ENCODE data around the gene FUT9.

Gene FUT9

DNA sequence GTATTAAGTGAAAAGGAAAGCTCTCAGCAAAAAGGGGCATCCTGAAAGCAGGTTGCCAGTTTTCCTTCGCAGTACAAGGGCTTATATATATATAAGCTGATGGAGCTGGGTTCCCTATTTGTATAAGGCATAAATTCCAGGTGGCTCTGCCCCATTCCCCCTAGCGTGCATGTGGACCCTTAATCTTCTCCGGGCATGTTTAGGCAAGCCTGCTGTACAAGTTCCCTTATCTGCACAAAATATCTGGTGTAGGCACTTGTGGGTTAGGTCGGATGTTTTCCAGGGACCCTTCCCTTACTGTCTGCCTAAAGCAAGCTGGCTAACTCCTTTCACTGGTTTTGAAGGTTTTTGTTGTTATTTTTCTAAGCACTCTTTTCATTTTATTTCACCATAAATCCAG, 140.7 kb downstream of the FUT9 start:
- no peaks in the 10 kb centered on the region for H3K4me1 ChIP-seq (ENCODE audit: control insufficient read depth, low read length)
- no peaks in the 10 kb centered on the region for H4K20me1 ChIP-seq (ENCODE audit: control insufficient read depth, insufficient read depth, low read depth, low read length)
- H3K4me3 ChIP-seq (ENCODE audit: low read length) = no peak overlapping the region
- H3K79me2 ChIP-seq (ENCODE audit: control insufficient read depth, low read length) = no peaks in the 10 kb centered on the region
- no peak overlapping the region for H3K27ac ChIP-seq (ENCODE audit: low read depth, low read length)
- H3F3A ChIP-seq (ENCODE audit: control insufficient read depth, insufficient read depth) = no peaks in the 10 kb centered on the region
- no peaks in the 10 kb centered on the region for H3K9me3 ChIP-seq (ENCODE audit: control insufficient read depth, insufficient read depth, low read length)
- H3K9me2 ChIP-seq (replicated peaks; ENCODE audit: control insufficient read depth, low read length) = no peaks in the 10 kb centered on the region
- TF ChIP-seq, protein P1, sequence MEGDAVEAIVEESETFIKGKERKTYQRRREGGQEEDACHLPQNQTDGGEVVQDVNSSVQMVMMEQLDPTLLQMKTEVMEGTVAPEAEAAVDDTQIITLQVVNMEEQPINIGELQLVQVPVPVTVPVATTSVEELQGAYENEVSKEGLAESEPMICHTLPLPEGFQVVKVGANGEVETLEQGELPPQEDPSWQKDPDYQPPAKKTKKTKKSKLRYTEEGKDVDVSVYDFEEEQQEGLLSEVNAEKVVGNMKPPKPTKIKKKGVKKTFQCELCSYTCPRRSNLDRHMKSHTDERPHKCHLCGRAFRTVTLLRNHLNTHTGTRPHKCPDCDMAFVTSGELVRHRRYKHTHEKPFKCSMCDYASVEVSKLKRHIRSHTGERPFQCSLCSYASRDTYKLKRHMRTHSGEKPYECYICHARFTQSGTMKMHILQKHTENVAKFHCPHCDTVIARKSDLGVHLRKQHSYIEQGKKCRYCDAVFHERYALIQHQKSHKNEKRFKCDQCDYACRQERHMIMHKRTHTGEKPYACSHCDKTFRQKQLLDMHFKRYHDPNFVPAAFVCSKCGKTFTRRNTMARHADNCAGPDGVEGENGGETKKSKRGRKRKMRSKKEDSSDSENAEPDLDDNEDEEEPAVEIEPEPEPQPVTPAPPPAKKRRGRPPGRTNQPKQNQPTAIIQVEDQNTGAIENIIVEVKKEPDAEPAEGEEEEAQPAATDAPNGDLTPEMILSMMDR (IDR thresholded peaks at IDR 0.05; ENCODE audit: low read depth, low read length, poor library complexity, severe bottlenecking) = no peak
- no peak for TF ChIP-seq EZH2phosphoT487 (IDR thresholded peaks at IDR 0.05; ENCODE audit: borderline replicate concordance, low read length)
- H3K4me2 ChIP-seq (ENCODE audit: low read length) = no peak overlapping the region
- no peaks in the 10 kb centered on the region for H3K27me3 ChIP-seq (ENCODE audit: control insufficient read depth, low read length)
- H3K36me3 ChIP-seq (ENCODE audit: control insufficient read depth, low read length) = no peaks in the 10 kb centered on the region

- H3K27ac ChIP-seq (ENCODE audit: low read depth, low read length) = no peak overlapping the region
- no peaks in the 10 kb centered on the region for H3K9me2 ChIP-seq (replicated peaks; ENCODE audit: control insufficient read depth, low read length)
- H3K79me2 ChIP-seq (ENCODE audit: control insufficient read depth, low read length) = no peaks in the 10 kb centered on the region
- H3K36me3 ChIP-seq (ENCODE audit: control insufficient read depth, low read length) = no peaks in the 10 kb centered on the region
- no peaks in the 10 kb centered on the region for H3F3A ChIP-seq (ENCODE audit: control insufficient read depth, insufficient read depth)
- H3K4me3 ChIP-seq (ENCODE audit: low read length) = no peak overlapping the region
- H3K4me2 ChIP-seq (ENCODE audit: low read length) = no peak overlapping the region
- no peaks in the 10 kb centered on the region for H3K9me3 ChIP-seq (ENCODE audit: control insufficient read depth, insufficient read depth, low read length)
- no peaks in the 10 kb centered on the region for H4K20me1 ChIP-seq (ENCODE audit: control insufficient read depth, insufficient read depth, low read depth, low read length)
- H3K4me1 ChIP-seq (ENCODE audit: control insufficient read depth, low read length) = no peaks in the 10 kb centered on the region
- TF ChIP-seq EZH2phosphoT487 (IDR thresholded peaks at IDR 0.05; ENCODE audit: borderline replicate concordance, low read length) = no peak
- TF ChIP-seq, protein P1 (IDR thresholded peaks at IDR 0.05; ENCODE audit: low read depth, low read length, poor library complexity, severe bottlenecking) = no peak
- H3K27me3 ChIP-seq (ENCODE audit: control insufficient read depth, low read length) = no peaks in the 10 kb centered on the region
Observed at GRCh38 chr6:96157018-96157565, 141.3 kb downstream of the FUT9 start.

DNA sequence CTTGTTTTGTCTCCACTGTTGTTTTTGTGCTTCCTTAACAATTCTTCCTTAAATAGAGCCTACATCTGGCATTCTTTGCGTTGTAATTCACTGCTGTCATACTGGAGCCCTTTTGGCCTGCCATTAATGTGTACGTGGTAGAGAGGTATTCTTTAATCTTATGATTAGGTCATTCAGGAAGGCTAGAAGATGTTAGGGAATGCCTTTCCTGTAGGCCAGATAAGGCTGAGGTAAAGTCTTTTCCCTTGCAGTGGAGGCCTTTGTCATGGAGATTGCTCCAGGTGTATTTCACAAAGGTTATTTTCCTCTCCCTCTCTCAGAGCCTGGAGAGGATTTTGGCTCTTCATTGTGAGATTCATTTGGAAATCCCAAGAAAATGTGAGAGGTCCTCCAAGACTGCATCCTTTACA, 146.9 kb downstream of the FUT9 start:
- H3F3A ChIP-seq (ENCODE audit: control insufficient read depth, insufficient read depth) = no peaks in the 10 kb centered on the region
- H4K20me1 ChIP-seq (ENCODE audit: control insufficient read depth, insufficient read depth, low read depth, low read length) = no peaks in the 10 kb centered on the region
- no peaks in the 10 kb centered on the region for H3K36me3 ChIP-seq (ENCODE audit: control insufficient read depth, low read length)
- no peaks in the 10 kb centered on the region for H3K27me3 ChIP-seq (ENCODE audit: control insufficient read depth, low read length)
- no peaks in the 10 kb centered on the region for H3K4me1 ChIP-seq (ENCODE audit: control insufficient read depth, low read length)
- H3K9me3 ChIP-seq (ENCODE audit: control insufficient read depth, insufficient read depth, low read length) = no peaks in the 10 kb centered on the region
- TF ChIP-seq, protein P1 (IDR thresholded peaks at IDR 0.05; ENCODE audit: low read depth, low read length, poor library complexity, severe bottlenecking) = no peak
- no peak for TF ChIP-seq EZH2phosphoT487 (IDR thresholded peaks at IDR 0.05; ENCODE audit: borderline replicate concordance, low read length)
- no peak overlapping the region for H3K4me3 ChIP-seq (ENCODE audit: low read length)
- H3K9me2 ChIP-seq (replicated peaks; ENCODE audit: control insufficient read depth, low read length) = no peaks in the 10 kb centered on the region
- no peak overlapping the region for H3K27ac ChIP-seq (ENCODE audit: low read depth, low read length)
- H3K4me2 ChIP-seq (ENCODE audit: low read length) = no peak overlapping the region
- H3K79me2 ChIP-seq (ENCODE audit: control insufficient read depth, low read length) = no peaks in the 10 kb centered on the region

All from DOHH2 (cell line).